GM12891 (cell line): ENCODE results near the gene PCBP3.

Source experiments
- PAX5 ChIP-seq: IDR thresholded peaks from 2 replicates; pipeline ENCODE4 v1.6.1; 2011; ENCODE audit warnings: low read length, moderate library complexity, mild to moderate bottlenecking; ENCODE audit not compliant: insufficient read depth, severe bottlenecking
- POLR2A ChIP-seq: IDR thresholded peaks from 2 replicates; pipeline ENCODE4 v1.6.1; 2011; ENCODE audit warnings: low read depth, low read length, control low read depth
- POLR2AphosphoS5 ChIP-seq: IDR thresholded peaks from 2 replicates; pipeline ENCODE4 v1.6.1; 2011; ENCODE audit warnings: low read depth, low read length, control low read depth
- SPI1 ChIP-seq: IDR thresholded peaks from 2 replicates; pipeline ENCODE4 v1.6.1; 2011; ENCODE audit warnings: low read depth, low read length, control low read depth
- TAF1 ChIP-seq: IDR thresholded peaks from 2 replicates; pipeline ENCODE4 v1.6.1; 2011; ENCODE audit warnings: low read depth, low read length, control low read depth

- TF ChIP-seq POLR2AphosphoS5 (no peak), TAF1 (no peak), POLR2A (no peak), PAX5 (no peak), SPI1 (no peak)
Observed at GRCh38 chr21:45874716-45875415, 231.3 kb downstream of the PCBP3 start.
